Fibroblast of villous mesenchyme (primary cell): ENCODE data around the gene CNNM3. TPM values are rescaled to one million over a fixed set of nuclear protein-coding genes. Genes with fewer than 3 reads are reported as not detected.

Experiments used
- DNase-seq: peaks from one replicate; pipeline ENCODE4 v3.0.0-alpha.2; 2010; ENCODE audit warnings: low read depth
- H3K4me3 ChIP-seq: 2 replicates; pipeline ENCODE4 v1.5.1; 2011; ENCODE audit warnings: low read depth, mild to moderate bottlenecking, low read length
- total RNA-seq: library from RNA; depleted of rRNA; stranded (reverse); fragments of >200 nt; gene quantifications from 2 replicates; pipeline ENCODE4 v1.2.3, GENCODE V29; 2012
- TF ChIP-seq, protein P1 (sequence below): IDR thresholded peaks from 2 replicates; pipeline ENCODE4 v1.5.1; 2012; ENCODE audit warnings: low read depth, mild to moderate bottlenecking, low read length; ENCODE audit not compliant: insufficient read depth

The CNNM3 gene
- total RNA-seq, 1 donor: 8.6 TPM

DNA sequence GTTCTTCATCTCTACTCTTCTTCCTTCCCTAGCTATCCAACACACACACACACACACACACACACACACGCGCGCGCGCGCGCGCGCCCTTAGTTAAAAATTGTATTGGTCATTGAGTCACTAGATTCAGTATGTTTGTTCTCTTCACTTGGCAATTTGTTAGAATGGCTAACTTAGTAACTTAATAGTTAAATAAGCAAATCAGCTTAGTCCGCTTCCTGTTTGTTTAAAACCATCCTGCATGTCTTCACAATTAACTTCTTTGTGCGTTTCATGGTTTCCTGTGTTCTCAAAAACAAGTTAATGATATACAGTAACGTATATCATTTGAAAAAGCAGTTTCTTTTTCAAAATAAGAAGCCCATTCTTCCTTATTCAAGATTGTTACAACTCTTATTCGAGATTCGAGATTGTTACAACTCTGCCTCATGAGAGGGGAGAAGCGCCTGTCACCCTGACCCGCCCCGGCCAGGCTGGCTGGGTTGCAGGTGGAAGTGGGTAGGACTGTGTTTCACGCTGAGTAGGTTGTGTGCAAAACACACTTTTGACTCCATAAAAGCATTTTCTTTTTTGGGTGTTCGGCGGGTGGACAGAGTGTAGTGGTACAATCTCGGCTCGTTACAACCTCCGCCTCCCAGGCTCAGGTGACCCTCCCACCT, 9.5 kb upstream of the CNNM3 start:
- no peak for DNase-seq
- no peak overlapping the region for H3K4me3 ChIP-seq
- TF ChIP-seq, protein P1, sequence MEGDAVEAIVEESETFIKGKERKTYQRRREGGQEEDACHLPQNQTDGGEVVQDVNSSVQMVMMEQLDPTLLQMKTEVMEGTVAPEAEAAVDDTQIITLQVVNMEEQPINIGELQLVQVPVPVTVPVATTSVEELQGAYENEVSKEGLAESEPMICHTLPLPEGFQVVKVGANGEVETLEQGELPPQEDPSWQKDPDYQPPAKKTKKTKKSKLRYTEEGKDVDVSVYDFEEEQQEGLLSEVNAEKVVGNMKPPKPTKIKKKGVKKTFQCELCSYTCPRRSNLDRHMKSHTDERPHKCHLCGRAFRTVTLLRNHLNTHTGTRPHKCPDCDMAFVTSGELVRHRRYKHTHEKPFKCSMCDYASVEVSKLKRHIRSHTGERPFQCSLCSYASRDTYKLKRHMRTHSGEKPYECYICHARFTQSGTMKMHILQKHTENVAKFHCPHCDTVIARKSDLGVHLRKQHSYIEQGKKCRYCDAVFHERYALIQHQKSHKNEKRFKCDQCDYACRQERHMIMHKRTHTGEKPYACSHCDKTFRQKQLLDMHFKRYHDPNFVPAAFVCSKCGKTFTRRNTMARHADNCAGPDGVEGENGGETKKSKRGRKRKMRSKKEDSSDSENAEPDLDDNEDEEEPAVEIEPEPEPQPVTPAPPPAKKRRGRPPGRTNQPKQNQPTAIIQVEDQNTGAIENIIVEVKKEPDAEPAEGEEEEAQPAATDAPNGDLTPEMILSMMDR: no peak

DNA sequence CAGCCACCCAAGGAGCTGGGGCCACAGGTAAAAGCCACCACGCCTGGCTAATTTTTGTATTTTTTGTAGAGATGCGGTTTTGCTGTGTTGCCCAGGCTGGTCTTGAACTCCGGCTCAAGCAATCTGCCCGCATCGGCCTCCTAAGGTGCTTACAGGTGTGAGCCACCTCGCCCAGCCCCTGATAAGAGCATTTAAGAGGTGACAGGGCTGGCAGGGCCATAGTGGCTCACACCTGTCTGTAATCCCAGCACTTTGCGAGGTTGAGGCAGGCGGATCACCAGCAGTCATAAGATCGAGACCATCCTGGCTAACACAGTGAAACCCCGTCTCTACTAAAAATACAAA, 9.0 kb upstream of the CNNM3 start:
- H3K4me3 ChIP-seq: no peak overlapping the region
- TF ChIP-seq, protein P1: no peak
- DNase-seq: no peak

DNA sequence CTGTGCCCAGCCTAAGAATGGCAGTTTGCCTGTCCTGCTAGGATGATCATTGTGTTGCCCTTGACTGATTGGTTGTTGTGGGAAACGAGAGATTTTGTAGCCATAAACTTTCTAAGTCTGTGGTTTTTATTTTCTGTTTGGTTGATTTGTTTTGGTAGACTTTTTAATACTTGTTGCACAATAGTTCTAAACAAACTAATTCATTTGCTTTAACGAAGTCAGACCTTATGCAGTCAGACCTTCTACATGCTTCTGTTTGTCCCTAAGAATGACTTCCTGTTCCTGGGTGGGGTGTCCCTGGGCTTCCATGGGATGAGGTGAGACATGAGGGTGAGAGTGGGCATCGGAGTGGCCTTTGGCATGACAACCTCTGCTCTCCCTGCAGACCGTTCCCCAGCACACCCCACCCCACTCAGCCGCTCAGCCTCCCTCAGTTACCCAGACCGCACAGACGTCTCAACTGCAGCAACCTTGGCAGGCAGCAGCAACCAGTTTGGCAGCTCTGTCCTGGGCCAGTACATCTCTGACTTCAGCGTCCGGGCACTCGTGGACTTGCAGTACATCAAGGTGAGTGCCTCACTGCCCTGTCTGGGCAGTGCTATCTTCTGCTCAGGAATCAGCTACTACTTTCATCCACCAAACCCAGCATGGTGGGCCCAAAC, 7.8 kb upstream of the CNNM3 start:
- H3K4me3 ChIP-seq: no peak overlapping the region
- TF ChIP-seq, protein P1: no peak
- DNase-seq: peak; percentile 64

DNA sequence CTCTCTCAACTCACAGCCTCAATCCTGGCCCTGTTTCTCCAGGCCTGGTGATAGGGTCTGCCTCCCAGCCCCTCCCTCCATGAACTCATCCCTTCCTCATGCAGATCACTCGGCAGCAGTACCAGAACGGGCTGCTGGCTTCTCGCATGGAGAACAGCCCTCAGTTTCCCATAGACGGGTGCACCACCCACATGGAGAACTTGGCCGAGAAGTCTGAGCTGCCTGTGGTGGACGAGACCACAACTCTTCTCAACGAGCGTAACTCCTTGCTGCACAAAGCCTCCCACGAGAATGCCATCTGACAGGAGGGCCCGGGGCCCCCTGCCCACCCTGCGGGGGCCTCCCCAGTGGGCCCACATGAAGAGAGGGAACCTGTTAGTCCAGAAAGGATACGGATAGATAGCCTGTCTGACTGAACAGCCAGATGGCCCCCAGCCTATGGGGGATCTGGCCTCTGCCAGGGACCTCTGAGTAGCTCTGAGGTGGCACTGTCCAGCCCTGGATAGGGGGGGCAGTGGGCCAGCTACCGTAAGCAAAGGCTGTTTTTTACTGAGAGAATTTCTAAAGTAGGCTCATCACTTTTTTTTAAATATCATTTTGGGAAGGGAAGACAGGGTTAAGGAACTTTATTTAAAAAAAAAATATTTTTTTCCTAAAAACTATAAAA, 6.7 kb upstream of the CNNM3 start:
- TF ChIP-seq, protein P1: no peak
- H3K4me3 ChIP-seq: no peak overlapping the region
- DNase-seq: no peak

DNA sequence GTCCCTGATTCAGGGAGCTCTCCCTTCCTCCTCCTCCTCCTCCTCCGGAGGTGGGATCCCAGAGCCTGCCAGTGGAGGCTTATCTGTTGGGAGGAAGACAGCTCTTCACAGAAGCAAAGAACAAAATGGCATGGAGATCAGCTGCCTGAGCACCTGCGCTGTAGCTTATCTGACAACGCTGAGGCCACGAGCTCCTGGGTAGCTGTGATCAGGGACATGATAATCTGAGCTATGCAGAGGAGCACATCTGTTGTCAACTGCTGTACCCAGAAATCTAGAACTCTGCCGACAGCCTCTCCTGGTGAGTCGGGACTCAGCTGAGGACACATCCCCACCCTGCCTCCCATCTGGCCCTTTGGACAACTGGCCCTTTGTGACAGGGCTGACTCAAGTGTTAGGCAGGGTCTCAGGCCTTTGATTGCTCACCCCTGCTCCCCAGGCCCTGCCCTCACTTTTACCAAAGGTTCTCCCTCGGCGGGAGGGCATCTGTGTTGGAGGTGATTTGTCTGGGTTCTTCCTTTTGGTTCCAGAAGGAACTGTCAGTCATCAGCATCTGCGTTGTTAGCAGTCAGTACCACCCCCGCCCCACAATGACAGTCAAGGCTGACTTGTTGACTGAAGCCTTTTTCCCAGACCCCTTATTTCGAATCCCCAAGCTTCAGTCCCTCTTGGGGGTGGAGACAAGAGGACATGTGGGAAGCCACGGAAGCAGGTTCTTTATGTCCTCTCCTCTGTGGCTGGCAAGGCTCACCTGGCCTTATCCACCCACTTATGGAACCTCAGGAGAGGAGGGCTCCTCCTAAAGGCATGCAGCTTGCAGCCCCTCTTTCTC, 5.9 kb upstream of the CNNM3 start:
- TF ChIP-seq, protein P1: no peak
- no peak for DNase-seq
- H3K4me3 ChIP-seq: no peak overlapping the region

DNA sequence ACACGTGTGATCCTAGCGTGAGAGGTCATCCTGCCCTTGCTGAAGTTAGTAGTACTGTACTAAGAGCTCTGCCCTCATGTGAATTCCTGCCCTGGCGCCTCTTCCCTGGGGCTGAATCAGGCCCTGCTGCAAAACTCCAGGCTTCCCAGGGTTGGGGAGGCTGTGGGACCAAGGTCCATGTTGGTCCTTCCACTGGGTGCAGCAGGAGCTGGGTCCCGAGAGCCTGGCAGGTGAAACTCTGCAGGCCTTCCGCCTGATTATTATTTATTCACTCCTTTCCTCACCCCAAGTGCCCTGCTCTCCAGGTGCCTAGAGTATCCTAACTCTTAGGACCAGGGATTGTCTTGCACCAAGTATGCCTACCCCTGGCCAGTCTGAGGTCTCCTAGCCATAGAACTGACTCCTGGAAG, 5.3 kb upstream of the CNNM3 start:
- no peak for DNase-seq
- H3K4me3 ChIP-seq: no peak overlapping the region
- TF ChIP-seq, protein P1: no peak
